Measurements from ENCODE around the gene SNX24. TPM values are rescaled to one million over a fixed set of nuclear protein-coding genes. Genes with fewer than 3 reads are reported as not detected.

SNX24 gene
- total and polyA plus RNA-seq, 2 of the 4 experiments (the other 2 are of a cell fraction), result 13.8 to 15.0 TPM

- no TSS peak for BruUV-seq (replicated peaks)
- no peak for ATAC-seq (ENCODE audit: low read depth)
These were observed 102.4 kb downstream of the SNX24 start for GRCh38 chr5:122947772-122948171.

More at GRCh38 chr5:122947772-122948171, 102.4 kb downstream of the SNX24 start:
- H2BK20ac ChIP-seq (ENCODE audit: low read depth, low read length), result no peak overlapping the region
- H3K14ac ChIP-seq (replicated peaks; ENCODE audit: low read depth, low read length), result no peak overlapping the region
- no peak overlapping the region for H4K8ac ChIP-seq (ENCODE audit: low read depth in 2 of 2, low read length in 2 of 2)
- no peaks in the 10 kb centered on the region for H3K27me3 ChIP-seq (ENCODE audit: control insufficient read depth, insufficient read depth, low read length)
- H4K20me1 ChIP-seq (ENCODE audit: insufficient read depth, low read length), result no peaks in the 10 kb centered on the region
- H2AFZ ChIP-seq (replicated peaks; ENCODE audit: low read length, poor library complexity), result no peak overlapping the region
- WGBS, 2 experiments (ENCODE audit: extremely low coverage in 2 of 2, insufficient read length in 1 of 2), result no CpG with 5 or more reads among the region's 3 CpGs
- no peak for TF ChIP-seq ELK1 (IDR thresholded peaks at IDR 0.05; ENCODE audit: borderline replicate concordance, low read depth, low read length)
- no peak for TF ChIP-seq FOS (IDR thresholded peaks at IDR 0.05; ENCODE audit: low read depth, low read length)
- no peak overlapping the region for H2AK5ac ChIP-seq (ENCODE audit: low read depth, low read length)
- no peak overlapping the region for H3K18ac ChIP-seq (ENCODE audit: low read depth, low read length)
- H2AK9ac ChIP-seq (replicated peaks; ENCODE audit: low read depth, low read length, poor library complexity), result no peak overlapping the region
- H2BK120ac ChIP-seq (ENCODE audit: low read depth, low read length), result no peak overlapping the region
- H2BK5ac ChIP-seq (ENCODE audit: low read depth, low read length, poor library complexity, severe bottlenecking), result no peak overlapping the region
- no peak overlapping the region for H3K56ac ChIP-seq (ENCODE audit: extremely low read depth, insufficient read depth, low read length)
- H4K5ac ChIP-seq (ENCODE audit: low read depth, low read length), result no peak overlapping the region
- ChIA-PET CTCF (no interaction called here), POLR2A (ENCODE audit: unreplicated experiment) (no interaction called here)
- H3K4me1 ChIP-seq (ENCODE audit: control insufficient read depth, insufficient read depth, low read length), result no peaks in the 10 kb centered on the region; the same call in 1 of the 2 replicates
- intact Hi-C loops (cut with micrococcal nuclease) (no loop called here), dilution Hi-C loops (cut with HindIII; ENCODE audit: low sequenced_read_pairs, unreplicated experiment) (no loop called here), in situ Hi-C loops (cut with MboI; ENCODE audit: low sequenced_read_pairs) (no loop called here)
- H3K23ac ChIP-seq (ENCODE audit: low read depth, low read length), result no peak overlapping the region
- H4K91ac ChIP-seq (ENCODE audit: insufficient read depth, low read depth, low read length), result no peak overlapping the region
- no peak overlapping the region for H3K9ac ChIP-seq (ENCODE audit: low read depth, low read length)
- H2BK15ac ChIP-seq (ENCODE audit: low read depth, low read length), result no peak overlapping the region
- DNase-seq, result no peak
- no peak overlapping the region for H3K27ac ChIP-seq (ENCODE audit: insufficient read depth, low read length)
- H3K9me3 ChIP-seq (ENCODE audit: control insufficient read depth, insufficient read depth, low read length), result no peaks in the 10 kb centered on the region
- H3K4ac ChIP-seq (ENCODE audit: low read depth, low read length), result no peak overlapping the region
- no peaks in the 10 kb centered on the region; a peak in 1 of 4 replicates for H3K79me1 ChIP-seq (ENCODE audit: low read depth in 1 of 2, low read length in 2 of 2)
- no peak overlapping the region for H3K4me3 ChIP-seq (ENCODE audit: insufficient read depth, low read depth, low read length)
- no peak overlapping the region for H3K4me2 ChIP-seq (ENCODE audit: low read depth, low read length)
- H3K9me1 ChIP-seq (ENCODE audit: insufficient read depth, low read length), result 0 out of 2 replicates have a peak, but pooled peaks cover 6% of the 10 kb centered on the region
- peaks cover 2% of the 10 kb centered on the region for H3K36me3 ChIP-seq (ENCODE audit: control insufficient read depth, insufficient read depth, low read length)
